Measurements from ENCODE around the gene HELZ2.
A peak's percentile ranks its signal among the peaks of the same experiment; 100 is the strongest.

The HELZ2 gene

DNA sequence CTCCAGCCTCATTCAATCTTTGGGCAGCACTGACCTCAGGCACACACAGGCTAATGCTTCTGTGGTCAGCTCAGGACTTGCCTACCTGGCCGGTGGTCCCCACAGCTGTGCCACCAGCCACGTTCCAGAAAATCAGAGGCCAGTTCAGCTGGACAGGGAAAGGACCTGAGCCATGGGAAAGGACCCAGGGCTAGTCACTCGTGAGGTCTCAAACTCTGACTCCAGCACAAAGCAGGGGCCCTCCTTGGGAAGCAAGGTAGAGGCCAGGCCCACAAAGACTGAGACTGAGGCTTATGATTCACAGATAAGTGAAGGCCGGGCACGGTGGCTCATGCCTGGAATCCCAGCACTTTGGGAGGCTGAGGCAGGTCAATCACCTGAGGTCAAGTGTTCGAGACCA, 22.4 kb upstream of the HELZ2 start:
- no peak for DNase-seq

DNA sequence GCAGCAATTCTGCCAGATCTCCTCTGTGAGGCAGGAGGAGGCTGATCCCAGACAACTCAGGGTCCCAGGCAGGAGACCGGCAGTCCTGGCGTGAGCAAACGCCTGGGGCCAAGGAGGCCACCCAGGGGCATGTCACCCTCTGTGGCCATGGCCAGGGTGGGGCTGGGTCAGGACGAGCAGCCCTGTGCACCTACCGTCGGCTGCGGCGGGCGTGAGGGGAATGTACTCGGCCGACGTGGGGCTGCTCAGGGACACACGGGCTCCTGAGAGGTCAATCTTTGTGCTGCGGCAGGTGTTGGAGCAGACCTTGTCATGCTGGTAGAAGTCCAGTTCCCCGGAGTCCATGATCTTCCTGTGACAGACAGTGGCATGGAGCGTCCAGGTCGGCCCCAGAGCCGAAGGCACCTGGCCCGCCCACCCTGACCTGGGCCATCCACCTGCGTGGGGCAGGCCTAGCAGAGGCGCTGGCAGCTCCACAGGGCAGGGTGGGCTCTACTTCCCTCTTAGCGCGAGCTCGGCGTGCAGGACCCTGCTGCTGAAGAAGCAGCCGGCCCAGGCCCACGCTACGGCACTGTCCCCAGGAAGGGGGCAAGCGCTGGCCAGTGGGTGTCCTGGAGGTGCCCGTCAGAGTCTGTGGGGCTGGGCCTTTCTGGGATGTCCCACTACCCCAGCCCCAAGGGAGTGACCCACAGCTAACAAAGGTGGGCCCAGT, 21.5 kb upstream of the HELZ2 start:
- no peak for DNase-seq

DNA sequence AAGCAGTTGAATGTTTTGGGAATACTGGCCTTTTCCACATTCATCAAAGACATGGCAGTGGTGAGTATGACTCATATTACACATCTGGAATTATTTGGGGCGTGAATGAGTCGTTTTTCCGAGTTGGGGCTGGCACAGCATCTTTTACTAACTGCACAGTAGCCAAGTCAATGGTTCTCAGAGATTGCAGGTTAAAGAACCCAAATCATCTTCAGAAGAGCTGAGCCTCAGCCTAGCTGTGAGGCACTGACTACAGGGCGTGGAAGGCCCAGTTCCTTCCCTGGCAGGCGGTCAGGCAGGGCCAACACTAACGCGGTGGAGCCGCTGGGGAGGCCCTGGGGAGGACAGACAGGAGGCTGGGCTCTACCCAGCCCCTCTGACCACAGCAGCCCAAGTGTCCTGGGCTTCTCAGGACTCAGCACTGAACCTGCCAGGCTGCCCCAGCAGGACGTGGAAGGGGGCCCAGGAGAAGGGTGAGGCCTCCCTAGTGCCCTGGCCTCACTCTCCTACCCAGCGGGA, 20.1 kb upstream of the HELZ2 start:
- DNase-seq, result no peak

DNA sequence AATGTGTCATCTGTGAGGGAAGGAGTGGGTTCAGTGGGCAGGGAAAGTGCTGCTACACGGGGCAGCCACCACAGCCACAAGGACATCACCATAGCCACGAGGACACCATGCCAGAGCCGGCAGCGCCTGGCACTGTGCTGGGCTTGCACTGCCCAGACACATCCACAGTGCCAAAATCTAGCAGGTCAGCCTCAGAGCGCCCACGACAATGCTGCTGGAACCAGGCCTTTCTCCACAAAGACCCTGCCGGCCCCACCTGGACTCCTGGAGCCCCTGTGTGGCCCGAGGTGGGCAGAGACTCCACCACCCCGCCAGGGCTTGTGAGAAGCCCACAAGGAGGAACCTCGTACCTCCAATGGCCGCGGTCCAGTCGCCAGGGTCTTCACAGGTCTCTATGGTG, 18.6 kb upstream of the HELZ2 start:
- DNase-seq, result no peak

DNA sequence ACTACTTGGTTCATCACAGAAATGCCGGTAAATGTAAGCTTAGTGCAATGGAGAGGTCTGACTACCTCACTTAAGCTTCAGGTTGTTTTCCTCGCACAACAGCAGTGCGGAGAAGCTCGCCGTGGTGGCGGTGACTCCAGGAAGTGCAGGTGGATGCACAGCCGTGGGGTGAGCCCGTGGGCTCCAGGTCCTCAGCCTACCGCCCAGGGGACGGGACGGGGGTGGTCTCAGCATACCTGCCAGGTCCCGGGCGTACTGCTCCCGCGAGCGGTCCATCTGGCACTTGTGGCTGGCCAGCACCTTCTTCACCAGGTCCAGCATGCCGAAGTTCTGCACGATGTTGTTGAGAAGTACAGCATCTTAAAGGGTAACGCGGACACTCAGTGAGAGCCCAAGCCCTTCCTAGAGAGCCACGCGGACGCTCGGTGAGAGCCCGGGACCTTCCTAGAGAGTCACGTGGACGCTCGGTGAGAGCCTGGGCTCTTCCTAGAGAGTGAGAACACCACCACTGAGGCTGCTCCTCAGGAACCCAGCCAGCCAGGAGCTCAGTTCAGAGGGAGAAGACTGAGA, 17.8 kb upstream of the HELZ2 start:
- no peak for DNase-seq

DNA sequence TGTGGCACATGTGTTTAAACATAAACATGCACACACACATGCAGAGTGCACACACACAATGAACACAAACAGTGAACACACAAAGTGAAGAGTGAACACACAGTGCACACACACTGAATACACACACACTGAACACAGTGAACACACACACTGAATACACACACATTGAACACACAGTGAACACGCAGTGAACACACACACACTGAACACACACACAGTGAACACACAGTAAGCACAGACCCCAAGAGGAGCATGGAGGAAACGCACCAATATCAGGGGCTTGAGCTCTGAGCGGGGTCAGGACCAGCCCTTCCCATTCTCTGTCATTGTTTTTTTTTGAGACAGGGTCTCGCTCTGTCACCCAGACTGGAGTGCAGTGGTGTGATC, 17.1 kb upstream of the HELZ2 start:
- no peak for DNase-seq

DNA sequence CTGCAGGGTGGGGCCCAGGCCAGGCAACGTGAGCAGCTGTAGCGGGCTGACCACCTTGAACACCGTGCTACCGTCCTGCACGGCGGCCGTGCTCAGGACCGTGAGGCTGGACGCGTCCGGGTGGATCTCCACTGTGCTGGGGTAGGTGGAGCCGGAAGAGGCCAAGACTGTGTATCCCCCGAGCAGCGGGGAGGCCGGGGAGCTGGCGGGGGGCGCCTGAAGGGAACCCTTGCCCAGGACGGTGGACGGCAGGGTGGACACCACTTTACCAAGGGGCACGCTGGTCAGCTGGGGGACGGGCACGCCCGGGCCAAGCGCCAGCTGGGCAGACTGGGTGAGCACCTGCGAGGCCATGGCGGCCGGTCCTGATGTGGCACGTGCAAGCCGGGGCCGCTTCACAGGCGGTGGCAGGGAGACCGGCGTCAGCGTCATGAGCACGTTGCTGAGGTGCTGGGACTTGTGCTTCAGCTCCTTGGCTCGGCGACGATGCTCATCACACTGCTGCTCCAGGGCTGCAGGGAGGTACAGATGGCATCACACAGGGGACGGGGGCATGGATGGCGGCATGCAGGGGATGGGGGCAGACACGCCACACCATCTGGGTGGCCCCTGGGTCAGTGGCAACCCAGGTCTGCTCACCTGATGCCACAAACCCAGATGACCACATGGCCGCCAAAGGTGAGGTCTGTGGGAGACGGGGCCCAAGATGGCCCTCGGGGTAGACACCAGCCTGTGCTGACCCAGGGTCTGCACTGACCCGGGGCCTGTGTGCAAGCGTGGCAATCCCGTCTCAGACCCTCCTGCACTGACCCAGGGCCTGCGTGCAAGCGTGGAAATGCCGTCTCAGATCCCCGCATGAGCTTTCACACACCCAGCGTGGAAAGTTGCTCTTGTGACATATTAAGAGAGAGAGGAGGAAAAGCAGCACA, 16.4 kb upstream of the HELZ2 start:
- no peak for DNase-seq

DNA sequence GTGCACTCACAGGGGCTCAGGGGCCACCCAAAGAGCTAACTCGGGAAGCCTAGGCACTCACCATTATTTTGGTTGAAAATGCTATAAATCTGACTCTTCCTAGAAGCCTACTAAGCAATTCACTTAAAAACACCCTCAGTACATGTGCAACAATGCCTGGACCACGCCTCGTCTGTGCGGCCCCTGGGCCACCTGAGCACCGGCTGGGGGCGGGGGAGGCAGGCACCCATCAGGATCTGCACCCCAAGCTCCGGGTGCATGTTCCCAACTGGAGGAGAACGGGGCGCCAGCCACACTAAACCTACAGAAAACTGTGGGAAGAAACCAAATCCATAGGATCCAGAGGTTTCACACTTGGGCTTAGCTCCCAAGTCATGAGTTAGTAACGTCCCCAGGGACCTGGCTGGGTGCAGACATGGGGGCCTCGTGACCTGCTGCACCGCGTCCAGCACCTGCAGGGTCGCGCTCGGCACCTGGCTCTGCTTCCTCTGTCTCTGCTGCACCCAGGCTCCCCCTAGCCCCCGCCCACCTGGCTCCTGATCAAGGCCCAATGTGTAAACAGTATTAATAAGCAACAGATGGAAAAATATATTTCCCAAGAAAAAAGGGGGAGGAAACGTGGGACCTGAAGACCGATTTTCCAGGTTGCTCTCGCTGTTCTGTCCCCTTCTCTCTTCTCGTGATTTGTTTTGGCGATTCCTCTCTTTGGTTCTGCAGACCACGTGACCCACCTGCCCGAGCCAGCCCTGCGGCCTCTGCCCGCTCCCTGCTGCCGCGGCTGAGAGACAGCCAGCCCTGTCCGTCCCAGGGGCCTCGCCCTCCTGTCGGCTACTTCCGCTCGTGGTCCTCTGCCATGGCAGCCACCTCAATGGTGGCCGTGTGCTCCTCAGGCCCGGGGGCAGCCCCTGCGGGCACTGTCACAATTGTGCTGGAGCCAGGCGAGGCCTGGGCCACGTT, 15.5 kb upstream of the HELZ2 start:
- no peak for DNase-seq

DNA sequence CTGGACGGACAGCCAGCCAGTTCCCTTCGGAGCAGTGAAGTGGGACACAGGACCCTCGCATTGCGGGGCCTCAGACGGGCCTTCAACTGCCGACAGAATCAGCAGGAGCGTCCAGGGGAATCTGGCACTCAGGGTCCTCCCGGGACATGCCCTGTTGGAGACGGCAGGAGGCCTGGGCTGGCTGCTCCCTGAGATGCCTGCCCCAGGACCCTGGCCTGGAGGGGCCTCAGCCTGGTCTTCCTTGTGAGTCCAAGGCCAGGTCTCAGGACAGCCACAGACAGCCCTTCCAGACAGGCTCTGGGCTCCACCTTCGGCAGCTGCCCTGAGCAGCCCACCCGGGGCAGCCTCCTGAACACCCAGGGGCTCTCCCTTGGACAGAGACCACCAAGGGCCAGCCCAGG, 14.6 kb upstream of the HELZ2 start:
- no peak for DNase-seq

DNA sequence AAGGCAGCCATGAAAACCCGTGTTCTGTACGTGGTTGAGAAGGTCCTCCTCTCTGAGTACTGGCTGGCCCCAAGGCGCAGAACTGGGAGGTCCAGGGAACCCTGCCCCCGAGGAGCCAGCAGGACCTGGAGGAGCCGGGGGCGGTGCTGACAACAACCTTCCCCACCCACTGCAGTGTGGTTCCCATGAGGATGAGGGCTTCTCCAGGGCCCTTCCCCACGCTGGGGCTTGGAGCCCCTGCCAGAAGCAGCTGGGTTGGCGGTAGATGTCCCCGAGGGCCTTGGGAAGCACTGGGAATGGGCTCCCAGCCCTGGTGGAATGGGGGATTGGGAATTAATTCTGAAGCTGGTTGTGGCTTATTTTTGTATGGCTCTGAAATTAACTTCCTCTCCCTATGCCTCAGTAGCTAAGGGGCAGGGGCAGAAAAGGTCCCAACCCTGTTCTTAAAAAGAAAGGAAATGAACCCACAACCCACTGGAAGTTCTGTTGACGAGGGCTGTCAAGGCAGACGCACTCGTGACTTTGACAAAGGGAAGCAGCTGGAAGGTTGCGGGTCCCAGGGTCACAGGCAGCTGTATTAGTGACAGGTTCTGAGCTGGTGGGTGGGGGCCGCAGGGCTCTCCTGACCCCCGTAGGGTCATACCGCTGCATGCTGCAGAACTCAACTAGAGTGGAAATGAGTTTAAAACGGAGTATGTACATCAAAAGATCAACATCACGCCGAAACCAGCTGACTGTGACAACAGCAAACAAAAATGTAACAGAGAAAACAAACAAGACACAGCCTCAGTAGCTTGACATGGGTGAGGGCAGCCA, 13.9 kb upstream of the HELZ2 start:
- DNase-seq, result peak in 1 of 2 donors; percentile 88

DNA sequence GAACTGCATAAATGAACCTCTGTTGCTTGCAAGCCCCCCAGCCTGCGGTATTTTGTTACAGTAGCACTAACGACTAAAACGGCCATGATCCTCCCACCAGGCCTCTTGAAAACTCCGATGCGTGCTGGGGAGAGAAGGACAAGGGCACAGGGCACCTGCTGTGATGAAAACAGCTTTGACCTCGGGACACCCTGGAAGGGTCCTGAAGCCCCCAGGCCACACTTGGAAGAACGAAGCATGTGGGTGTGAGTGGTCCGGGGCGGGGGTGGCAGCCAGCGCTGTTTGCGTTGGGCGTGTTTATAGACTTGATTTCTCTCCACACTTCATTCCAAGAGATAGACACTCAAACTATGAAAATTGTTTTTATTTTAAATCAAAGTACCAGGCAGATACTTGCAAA, 13.2 kb upstream of the HELZ2 start:
- DNase-seq, result no peak

DNA sequence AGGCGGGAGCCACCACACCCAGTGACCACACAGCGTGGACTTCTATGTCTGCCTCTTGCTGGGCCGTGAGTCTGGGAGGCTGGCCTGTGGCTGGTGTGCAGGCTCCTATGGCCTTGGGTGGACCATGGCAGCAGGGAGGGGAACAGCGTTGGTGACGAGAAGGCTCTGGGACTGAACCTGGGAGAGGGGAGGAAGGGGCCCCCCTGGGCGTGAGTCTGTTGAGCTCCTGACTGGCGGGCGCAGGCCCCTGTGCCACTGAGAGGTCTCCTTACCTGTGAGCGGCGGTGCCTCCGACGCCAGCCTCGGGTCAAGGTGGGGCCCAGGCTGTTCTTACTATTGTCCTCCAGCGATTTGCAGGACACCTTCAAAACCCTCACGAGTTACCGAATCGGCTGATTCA, 12.8 kb upstream of the HELZ2 start:
- no peak for DNase-seq

DNA sequence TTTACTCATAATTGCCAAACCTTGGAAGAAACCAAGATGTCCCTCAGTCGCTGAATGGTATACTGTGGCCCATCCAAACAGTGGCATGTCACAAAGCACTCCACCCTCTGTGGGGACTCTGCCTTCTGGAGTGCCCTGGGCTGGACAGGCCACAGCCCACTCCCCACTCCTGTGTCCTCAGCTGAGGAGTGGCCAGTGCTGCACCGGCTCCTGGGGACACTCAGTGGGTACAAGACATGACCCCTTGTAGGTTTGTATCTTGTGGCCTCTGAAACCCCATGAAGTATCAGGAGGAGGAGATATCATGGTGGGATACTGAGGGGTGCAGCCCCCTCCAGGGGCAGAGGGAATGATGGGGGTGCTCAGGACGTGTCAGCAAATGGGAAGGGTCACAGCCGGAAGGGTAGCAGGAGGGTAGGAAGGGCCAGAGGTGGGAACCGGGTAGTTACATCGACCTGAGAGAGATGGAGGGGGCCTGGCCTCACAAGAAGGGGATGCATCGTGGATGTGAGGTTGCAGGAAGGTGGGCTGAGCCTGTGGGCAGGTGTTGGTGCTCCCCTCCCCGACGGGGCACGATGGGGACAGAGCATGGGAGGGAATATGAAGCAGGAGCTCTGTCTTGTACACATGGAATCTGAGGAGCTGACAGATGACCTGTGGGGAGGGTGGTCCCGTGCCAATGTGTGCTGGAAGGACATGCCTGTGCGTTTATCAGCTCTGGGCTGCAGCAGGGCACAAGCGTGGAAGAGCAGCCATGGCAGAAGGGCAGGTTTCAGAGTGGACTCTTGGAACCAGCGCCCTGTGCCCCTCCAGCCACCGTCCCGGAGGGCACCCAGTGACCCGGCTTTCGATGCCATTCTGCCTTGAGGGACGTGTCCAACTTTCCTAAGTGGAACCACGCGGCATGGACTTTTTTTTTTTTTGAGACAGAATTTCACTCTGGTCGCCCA, 11.9 kb upstream of the HELZ2 start:
- no peak for DNase-seq

DNA sequence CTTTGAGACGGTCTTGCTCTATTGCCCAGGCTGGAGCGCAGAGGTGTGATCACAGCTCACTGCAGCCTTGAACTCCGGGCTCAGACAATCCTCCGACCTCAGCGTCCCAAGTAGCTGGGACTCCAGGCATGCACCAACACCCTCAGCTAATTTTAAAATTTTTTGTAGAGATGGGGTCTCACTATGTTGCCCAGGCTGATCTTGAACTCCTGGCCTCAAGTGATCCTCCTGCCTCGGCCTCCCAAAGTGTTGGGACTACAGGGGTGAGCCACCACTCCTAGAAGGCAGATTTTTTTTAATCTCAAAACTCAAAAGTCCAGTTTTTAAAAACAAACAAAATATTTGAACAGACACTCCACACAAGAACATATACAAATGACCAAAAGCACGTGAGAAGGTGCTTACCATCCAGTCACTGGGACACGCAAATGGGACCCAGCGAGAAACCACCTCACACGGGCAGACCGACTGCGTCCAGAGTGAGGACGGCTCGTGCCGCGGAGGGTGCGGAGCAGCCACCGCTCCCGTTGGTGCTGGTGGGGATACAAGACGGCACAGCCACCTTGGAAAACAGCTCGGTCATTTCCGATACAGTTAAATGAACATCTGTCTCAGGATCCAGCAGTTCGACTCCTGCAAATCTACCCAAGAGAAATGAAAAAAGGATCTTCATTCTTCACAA, 8.5 kb upstream of the HELZ2 start:
- no peak for DNase-seq

DNA sequence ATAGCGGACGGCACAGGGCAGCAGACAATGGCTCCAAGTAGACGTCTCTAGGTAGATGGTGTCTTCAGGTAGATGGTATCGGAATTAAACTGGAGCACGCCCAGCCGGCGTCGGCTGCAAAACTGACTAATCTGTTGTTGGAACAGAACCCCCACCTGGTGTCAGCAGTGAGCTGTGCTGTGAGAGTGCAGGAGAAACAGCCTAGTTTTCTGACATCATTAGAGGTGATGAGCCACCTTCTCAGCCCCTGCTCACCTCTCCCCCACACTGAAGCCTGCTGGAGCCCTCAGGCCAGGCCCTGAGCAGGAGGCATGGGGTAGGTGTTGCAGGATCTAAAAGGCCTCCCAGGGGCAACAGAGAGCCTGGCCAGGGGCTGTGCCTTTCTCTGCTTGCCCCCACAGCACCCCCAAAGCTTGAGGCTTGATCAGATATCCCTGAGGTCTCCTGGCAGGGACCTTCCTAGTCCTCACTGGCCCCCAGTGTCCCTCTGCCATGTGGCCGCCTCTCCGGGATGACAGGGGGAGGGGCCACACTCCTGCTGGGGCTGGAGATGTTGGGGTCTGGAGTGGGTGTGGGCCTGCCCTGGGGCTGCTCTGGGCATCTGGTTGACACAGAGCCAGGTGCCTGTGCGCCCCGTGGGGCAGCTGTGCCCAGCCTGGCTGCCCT, 6.9 kb upstream of the HELZ2 start:
- peak in 1 of 2 donors; percentile 26 for DNase-seq

DNA sequence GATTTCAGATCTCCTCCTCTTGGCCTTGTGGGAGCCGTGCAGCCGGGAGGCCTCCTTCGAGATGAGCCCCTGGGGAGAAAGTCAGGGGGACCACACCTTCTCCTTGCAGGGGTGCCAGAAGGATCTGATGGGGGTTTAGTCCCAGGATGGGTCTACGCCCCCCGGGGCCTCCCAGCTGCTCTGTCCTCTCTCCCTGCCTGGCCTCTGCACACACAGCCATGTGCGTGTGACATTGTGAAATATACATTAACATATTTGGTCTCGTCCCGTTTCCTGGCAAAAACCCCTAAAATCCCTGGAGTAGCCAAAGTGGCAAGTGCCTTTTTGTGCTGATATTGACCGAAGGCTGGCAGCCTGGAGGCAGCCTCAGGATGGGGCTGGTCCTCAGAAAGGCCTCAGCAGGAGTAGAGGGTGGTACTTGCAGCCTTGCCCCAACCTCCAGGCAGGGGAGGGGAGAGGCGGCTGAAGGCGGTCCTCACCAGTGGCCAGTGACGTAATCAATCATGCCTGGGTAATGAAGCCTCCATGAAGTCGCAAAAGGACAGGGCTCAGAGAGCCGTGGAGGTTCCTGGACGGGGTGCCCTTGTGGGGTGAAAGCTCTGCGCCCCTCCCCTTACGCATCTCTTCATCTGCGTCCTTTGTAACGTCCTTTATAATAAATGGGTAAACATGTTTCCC, 5.1 kb upstream of the HELZ2 start:
- DNase-seq, result no peak

DNA sequence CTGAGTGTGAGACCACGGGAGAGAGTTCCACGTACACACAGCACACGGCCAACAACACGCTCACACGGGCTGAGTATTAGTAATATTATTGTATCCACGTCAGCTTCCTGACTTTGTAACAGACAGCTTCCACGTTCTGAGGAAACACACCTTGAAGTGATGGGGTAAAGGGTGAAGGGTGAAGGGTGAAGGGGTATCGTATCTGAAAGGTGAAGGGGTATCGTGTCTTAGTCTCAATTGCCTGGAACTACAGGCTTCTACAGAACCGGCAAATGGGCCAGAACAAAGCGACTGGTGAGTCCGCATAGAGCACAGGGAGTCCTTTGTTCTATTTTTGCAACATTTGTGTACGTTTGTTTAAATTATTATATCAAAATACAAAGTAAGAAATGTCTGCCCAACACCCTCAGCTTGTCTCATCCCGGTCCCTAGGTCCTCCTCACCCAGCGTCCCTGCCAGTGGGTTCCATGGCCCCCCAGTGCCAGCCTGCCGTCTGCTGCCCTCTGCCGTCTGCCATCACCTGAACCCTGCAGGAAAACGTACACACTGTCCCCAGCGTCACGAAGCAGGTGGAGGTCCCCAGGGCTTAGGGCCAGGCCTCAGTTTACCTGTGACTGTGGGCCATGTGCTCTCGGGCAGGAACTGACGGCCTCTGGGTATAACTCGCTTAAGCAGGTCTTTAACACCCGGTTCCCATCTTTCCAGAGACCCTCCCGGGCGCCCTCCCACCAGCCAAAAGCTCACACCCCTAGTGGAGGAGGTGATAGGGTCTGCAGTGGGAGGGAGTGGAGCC, 4.4 kb upstream of the HELZ2 start:
- DNase-seq, result no peak

All from bone marrow (tissue), 2 donors.